Posterior cingulate gyrus (tissue), 11 donors: ENCODE measurements around the gene HTR4.
"Not testable (repeated sequence)": the region's sequence is repeated elsewhere in the genome, so short reads cannot be mapped to it uniquely, and the experiment has no call there.

Source experiments
- DNase-seq, 10 donors: peaks; one replicate each; pipeline versions ENCODE4 v3.0.0 to v3.0.0-alpha.2; 2020 to 2021; ENCODE audit warnings: mixed read lengths in 3 of 10
- intact Hi-C: fragments of 100-400 bp; cut with DNase I; formaldehyde crosslinking; loops from one replicate; pipeline ENCODE4 v1.15.1; 2023

Gene HTR4, protein sequence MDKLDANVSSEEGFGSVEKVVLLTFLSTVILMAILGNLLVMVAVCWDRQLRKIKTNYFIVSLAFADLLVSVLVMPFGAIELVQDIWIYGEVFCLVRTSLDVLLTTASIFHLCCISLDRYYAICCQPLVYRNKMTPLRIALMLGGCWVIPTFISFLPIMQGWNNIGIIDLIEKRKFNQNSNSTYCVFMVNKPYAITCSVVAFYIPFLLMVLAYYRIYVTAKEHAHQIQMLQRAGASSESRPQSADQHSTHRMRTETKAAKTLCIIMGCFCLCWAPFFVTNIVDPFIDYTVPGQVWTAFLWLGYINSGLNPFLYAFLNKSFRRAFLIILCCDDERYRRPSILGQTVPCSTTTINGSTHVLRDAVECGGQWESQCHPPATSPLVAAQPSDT

DNA sequence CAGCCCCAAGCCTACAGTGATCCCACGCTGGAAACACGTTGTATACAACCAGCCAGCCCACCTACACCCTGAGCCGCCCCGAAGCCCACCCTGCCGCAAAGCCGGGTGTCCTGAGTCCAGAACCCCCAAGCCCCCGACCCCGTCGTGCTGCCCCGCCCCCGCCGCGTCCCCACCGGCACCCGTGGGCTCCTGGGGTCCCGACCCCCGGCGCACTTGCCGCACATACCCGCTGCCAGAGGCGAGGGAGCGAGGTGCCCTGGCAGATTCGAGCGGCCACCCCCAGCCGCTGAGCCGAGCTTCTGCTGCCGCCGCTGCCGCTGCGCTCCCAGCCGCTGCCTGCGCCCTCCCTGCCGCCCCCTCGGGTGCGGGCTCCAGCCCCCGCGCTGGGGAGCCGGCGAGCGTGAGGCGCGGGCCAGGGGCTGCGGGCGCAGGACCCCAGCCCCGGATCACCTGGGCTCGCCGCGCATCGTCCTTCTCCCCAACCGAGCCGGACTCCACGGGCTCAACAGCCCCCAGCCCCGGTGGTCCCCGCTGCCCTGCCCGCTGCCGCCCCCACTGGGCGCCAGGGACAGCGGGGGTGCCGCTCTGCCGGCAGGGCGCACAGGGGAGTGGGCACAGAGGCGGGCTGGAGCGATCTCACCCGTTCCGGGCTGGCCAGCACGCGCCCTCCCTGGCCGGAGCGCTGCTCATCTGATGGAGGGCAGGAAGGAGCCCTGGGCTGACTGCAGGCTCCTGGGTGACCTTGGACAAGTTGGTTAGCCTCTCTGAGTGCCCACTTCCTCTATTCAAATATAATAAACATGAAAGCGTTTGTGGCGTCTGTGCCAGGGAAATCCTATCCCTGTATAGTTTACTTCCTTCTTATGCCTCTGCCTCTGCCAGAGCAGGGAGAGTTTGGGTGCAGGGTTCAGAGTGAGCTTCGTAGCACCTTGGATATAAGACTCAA, at the start of gene HTR4:
TSS of gene HTR4 (minus strand) at position 692 of the 946 bp plus-strand sequence. CDS start 17,513 bp downstream, outside the sequence.
- DNase-seq = peak in 3 of 10 donors; percentile 59 to 80 (median 76)
- intact Hi-C loops = no loop called here

DNA sequence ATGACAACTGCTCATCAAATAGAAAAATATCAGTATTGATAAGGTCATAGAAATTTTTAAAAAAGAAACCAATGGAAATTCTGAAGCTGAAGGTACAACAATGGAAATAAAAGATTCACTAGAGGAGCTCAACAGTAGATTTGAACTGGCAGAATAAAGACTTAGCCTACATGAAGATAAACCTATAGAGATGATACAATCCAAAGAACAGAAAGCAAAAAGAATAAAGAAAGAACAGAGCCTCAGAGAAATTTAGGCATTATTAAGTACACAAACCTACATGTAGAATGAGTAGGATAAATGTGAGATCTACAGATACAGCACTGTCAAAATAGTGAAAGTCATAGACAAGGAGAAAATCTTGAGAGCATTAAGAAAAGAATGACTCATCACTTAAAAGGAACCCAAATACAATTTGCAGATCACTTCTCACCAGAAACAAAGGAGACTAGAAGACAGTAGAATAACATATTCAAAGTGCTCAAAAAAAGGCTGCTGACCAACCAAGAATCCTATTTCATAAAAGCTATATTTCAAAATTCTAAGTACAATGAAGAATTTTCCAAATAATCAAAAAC, 47.8 kb upstream of the HTR4 start:
- intact Hi-C loops = no loop called here
- no peak for DNase-seq

DNA sequence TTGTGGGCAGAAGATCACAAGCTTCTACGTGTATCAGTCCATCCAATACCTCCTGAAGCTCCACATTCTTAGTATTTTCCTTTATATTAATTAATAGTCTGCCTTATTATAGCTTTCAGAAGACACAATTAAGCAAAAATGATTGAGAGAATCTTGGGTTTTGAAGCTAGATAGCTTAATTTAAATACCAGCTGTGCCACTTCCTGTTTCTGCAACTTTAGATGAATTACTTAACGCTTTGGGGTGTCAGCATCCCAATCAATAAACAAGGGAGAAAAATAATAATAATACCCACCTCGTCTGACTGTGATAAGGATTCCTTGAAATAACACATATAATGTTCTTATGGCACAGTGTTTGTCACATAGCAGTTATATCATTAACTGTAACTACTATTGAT, 44.7 kb upstream of the HTR4 start:
- no peak for DNase-seq
- intact Hi-C loops = no loop called here

DNA sequence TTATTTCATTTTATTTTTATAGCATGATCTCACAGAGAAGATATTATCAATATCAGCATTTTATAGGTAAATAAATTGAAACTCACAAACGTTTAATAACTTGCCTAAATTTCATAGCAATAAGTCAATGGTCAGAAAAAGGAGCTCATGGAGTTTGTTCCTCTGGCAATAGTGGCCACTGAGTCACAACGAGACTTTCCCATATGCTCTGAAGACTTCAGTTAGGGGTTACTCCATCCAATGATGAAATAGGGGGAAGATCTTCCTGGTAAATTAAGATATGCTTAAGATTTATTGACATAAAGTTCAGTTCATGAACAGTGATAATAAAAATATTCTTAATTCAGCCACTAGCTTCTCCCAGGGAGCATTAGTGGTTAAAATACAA, 43.5 kb upstream of the HTR4 start:
- intact Hi-C loops = no loop called here

DNA sequence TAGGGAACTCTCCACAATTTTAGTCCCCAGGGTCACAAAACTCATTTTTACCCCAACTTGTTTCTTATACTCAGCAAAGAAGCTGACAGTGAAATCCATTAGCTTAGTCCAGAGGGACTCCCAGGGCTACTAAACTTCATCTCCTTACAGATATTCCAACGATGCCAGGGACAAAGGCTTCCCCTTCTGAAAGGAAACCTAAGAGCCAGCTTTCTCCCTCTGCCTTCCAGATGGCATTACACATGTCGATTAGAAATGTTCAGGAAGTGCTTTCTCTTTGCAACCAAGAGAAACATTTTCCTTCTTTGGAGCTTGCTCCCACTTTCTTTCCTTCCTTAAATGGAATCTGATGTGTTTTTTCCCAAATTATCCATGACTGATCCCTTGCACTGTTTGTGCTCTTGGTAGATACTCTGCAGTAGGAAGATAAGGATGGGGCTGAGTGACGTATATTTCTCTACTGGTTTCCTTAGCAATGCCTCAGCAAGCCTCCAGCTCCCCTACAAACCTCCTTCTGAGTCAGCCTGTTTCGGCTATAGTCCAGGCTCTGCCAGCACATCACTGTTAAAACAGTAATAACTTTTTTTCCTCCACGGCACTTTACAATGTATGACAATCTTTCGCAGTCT, 43.0 kb upstream of the HTR4 start:
- DNase-seq = peak in 6 of 10 donors; percentile 9 to 86 (median 47)
- intact Hi-C loops = no loop called here

More for the DNA sequence above, 43.5 kb upstream of the HTR4 start:
- DNase-seq = no peak

DNA sequence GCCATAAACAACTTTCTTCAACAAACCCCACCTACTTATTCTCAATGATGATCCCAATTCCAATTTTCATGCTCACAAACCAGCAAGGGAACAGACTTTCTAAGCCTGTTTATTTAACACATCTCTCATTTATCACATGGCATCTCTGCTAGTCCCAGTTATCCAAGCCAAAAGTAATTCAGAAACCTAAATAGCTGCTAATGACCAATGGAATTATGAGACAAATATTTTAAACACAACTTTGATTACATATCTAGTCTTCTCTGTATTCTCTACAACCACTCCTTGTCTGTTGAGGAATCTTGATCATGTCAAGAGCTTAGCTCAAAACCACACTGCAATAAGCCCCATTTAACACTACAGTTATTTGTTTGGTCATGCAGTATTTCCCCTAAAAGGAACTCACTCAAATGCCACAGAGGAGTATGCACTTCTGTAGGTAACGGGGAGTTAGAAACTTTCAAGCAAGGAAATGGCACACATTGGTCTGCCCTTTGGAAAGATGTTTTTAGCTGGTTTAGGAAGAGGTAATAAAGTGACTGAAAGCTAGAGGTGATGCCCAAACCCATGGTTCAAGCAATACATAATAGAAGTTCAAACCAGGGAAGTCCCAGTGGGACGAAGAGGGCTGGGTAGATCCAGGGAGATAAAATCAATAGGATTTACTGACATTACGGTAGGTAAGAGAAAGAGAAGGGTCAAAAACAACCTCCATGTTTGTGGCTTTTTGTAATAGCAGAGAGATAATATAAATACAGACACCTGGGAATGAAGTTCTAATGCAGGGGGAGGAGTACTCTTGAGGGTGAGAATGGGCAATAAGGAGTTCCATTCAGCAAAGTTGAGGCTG, 42.1 kb upstream of the HTR4 start:
- intact Hi-C loops = no loop called here
- DNase-seq = no peak

DNA sequence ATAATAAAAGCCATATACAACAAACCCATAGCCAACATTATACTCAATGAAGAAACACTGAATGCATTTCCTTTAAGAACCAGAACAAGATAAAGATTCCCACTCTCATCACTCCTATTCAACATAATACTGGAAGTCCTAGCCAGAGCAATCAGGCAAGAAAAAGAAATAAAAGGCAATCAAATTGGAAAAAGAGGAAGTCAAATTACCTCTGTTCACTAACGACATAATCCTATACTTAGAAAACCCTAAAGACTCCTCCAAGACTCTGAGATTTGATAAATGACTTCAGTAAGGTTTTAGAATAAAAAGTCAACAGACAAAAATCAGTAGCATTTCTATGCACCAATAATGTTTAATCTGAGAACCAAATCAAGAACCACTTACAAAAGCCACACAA, 36.6 kb upstream of the HTR4 start:
- intact Hi-C loops = no loop called here
- no peak for DNase-seq

DNA sequence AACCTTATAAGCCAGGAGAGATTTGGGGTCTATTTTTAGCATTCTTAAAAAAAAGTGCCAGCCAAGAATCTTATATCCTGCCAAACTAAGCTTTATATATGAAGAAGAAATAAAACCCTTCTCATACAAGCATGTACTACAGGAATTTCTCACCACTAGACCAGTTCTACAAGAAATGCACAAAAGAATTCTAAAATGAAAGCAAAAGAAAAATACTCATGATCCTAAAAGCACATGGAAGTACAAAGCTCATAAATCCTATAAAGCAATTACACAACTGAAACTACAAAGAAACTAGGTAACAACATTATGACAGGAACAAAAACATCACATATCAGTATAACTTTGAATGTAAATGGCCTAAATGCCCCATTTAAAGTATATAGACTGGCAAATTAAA, 34.5 kb upstream of the HTR4 start:
- intact Hi-C loops = no loop called here
- no peak for DNase-seq

DNA sequence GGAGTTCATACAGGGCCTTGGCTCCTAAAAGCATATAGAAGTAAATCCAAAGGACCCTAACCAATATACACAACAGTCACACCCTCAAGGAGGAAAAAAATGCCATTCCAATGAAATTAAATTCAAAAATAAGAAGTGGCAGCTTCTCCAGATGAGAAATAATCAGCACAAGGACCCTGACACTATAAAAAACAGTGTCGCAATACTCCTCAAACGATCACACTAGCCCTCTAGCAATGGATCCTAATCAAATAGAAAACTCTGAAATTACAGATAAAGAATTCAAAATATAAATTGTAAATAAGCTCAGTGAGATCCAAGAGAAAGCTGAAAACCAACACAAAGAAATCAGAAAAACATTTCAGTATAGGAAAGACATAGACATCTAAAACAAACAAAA, 33.5 kb upstream of the HTR4 start:
- DNase-seq = no peak
- intact Hi-C loops = no loop called here

DNA sequence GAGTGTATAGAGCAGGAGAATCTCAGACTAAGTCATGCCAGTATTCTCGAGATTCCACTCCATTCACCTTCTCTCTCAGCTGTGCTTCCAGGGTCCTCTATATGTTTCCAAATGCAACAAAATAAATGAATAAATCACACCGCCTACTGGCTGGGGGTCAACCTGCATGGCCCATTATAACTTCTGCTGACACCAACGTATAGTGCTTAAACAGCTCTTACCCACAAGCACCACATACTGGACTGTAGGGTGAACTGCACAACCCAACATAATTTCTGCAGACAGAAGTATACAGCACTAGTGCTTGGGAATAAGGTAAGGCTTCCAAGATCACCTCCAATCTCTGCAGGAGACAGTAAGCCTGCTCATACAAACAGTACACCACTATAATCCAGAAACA, 33.1 kb upstream of the HTR4 start:
- intact Hi-C loops = no loop called here
- DNase-seq = no peak

DNA sequence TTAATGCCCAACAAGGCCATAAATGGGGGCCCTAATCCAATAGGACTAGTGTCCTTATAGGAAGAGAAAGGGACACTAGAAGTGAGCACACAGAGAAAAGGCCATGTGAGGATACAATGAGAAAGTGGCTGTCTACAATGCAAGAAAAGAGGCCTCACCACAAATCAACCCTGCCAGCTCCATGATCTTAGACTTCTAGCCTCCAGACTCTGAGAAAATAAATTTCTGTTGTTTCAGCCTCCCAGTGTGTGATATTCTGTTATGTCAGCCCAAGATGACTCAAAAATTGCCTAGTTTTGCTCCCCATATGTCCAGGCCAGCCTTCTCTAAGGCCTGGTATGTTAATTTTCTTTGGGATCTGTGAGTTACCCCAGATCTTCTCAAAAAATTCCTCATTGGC, 32.3 kb upstream of the HTR4 start:
- no peak for DNase-seq
- intact Hi-C loops = no loop called here

DNA sequence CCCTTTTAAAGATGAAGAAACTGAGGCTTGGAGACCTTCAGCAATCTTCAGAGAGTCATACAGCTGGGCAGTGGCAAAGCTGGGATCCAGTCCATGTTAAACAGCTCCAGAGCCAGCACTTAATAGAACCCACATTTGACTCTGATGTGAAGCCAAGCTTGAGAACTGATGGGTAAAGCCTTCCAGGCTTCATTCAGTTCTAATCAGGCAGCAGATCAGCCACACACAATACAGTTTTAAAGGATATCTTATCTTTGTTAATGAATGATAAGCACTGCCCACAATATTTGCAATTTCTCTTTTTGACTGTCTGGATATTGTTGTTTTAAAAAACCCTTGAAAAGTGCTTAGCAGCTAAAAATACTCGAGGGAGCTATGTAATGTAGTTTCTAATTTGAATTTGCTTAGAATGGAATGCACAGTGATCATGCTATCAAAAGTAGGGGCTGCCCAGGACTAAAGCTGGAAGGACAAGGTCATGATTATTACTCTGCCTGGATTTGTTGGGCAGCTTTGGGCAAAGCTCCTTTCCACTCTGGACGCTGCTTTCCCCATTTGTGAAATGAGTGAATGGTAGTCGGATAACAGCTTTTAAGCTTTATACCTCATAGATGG, 31.3 kb upstream of the HTR4 start:
- no peak for DNase-seq
- intact Hi-C loops = no loop called here

DNA sequence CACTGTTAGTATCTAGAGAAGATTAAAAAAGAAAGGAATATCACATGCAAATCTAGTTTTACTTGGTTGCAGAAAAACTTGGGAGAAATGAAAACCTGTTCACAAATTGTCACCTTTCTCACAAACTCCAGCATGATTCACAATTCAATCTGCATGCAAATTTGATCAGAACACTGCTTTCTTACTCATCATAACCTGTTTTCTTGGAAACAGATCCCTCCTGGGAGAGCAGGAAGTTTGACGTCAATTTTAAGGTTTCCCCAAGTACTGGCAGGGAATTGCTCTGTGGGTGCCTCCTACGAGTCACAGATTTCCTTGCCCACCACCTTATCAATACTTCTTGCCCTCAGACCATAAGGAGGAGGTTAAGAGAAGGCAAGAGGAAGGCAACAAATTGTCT, 30.2 kb upstream of the HTR4 start:
- no peak for DNase-seq
- intact Hi-C loops = no loop called here

DNA sequence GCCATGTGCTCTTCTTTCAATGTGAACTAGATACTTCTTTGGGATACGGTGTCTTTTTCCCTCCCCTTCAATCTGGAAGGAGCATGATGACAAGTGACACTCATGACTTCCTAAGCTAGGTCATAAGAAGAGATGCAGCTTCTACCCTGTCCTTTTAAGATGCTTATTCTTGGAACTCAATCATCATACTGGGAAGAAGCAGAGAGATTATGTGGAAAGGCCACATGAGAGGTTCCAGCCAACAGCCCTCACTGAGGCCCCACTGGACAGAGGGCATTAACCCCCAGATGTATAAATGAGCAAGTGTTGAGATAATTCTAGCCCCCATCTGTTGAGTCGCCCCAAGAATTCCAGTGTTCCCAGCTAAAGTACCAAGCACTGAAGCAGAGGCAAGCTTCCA, 29.3 kb upstream of the HTR4 start:
- DNase-seq = peak in 1 of 10 donors; percentile 55
- intact Hi-C loops = no loop called here

DNA sequence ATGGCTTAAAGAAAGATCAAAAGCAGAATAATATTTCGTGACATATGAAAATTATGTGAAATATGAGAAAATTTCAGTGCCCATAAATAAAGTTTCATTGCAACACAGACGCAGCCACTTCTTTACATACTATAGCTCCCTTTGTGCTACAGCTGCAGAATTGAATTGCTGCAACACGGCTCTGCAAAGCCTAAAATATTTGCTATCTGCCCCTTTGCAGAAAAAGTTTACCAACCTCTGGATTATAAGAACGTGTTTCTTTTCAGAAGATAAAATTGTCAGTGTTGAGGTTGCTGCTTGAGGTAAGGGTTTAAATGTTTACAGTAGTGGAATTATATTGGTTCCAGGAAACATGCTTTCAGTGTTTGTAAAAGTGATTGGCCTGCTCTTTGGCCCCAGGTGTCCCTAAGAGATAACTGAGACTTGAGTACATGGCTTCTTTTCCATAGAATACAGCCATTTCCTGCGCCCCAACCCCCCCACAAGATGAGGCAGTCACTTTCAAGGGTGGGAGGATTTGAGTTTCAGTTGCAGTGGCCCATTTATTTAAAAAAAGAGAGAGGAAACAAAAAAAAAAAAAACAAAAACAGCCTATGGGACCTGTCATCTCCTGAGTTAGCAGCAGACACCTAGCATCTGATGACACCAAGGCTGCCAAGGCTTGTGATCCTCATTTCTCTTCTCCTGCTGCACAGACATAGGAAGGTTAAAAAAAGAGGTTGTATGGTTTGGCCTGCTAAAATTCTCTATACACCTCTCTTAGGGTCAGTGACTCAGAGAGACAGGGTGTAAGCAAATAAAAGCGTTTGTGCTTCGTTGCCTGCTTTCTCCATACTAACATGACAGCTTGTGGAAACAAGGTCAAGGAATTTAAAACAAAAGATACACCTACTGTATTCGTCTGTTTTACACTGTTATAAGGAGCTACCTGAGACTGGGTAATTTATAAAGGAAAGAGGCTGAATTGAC, 28.0 kb upstream of the HTR4 start:
- no peak for DNase-seq
- intact Hi-C loops = no loop called here

DNA sequence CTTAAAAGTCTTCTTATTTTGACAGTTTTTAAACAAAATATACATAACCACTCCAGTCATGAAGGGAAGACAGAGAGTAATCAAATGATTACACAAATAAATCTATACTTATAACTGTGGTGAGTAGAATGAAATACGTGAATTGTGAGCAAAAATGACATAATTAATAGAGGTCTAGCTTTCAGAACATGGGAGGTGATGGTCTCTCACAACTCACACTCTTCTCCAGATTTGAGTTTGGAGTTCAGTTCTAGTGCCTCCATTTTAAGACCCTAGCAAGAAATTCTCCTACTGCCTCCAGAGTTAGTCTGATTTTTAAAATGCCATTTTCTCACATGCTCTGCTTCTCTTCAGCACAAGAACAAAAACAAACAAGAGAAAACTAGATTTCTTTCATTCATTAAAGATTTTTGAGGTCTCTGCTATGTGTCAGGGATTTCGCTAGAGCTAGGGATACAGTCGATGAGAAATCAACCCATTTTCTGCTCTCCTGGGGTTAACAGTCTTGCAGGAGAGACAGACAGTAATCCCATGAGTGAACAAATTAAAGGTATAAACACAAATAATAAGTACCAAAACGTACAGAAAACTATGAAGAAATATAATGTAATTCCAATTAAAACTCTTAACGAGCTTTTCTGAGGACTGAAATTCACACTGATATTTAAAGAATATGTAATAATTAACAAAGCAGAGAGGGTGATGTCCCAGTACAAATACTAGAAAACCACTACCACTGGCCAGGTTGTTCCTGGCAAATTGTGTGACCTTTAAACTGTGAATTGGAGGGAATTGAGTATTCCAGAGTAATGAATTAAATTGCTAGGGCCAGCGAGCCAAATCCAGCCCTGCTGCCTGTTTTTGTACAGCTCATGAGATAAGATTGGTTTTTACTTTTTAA, 27.1 kb upstream of the HTR4 start:
- intact Hi-C loops = no loop called here
- no peak for DNase-seq

DNA sequence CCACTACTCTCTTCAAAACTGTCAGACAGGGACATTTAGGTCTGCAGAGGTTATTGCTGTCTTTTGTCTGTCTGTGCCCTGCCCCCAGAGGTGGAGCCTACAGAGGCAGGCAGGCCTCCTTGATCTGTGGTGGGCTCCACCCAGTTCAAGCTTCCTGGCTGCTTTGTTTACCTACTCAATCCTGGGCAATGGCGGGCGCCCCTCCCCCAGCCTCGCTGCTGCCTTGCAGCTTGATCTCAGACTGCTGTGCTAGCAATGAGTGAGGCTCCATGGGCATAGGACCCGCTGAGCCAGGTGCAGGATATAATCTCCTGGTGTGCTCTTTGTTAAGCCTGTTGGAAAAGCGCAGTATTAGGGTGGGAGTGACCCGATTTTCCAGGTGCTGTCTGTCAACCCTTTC, 19.4 kb upstream of the HTR4 start:
- intact Hi-C loops = not testable (repeated sequence)
- DNase-seq = peak in 1 of 10 donors; percentile 77
